Muscle of leg (tissue), 11 donors: ENCODE data around the gene SMAD4. TPM values are rescaled to one million over a fixed set of nuclear protein-coding genes. Genes with fewer than 3 reads are reported as not detected.

Experiments used
- DNase-seq: peaks from one replicate; pipeline ENCODE4 v3.0.0; 2013
- H3K27ac ChIP-seq: one replicate; pipeline ENCODE4 v1.5.1; 2013; ENCODE audit warnings: mild to moderate bottlenecking, low read length, control low read depth
- H3K27me3 ChIP-seq: one replicate; pipeline ENCODE4 v1.6.1; 2013; ENCODE audit warnings: low read length; ENCODE audit not compliant: control insufficient read depth, insufficient read depth
- H3K36me3 ChIP-seq: one replicate; pipeline ENCODE4 v1.6.1; 2013; ENCODE audit warnings: low read length; ENCODE audit not compliant: control insufficient read depth, insufficient read depth
- H3K4me1 ChIP-seq: one replicate; pipeline ENCODE4 v1.6.1; 2013; ENCODE audit warnings: low read length; ENCODE audit not compliant: control insufficient read depth, insufficient read depth
- H3K4me3 ChIP-seq: one replicate; pipeline ENCODE4 v1.5.1; 2013; ENCODE audit warnings: low read length, control low read depth
- H3K9me3 ChIP-seq: replicated peaks from 2 replicates; pipeline ENCODE4 v1.6.1; 2013; ENCODE audit warnings: low read depth, low read length; ENCODE audit not compliant: control insufficient read depth
- WGBS: methylation state at CpG from one replicate; pipeline ENCODE4 v1.1.5; 2013; ENCODE audit warnings: missing lambda C conversion rate; ENCODE audit not compliant: insufficient coverage; 5-methylcytosine and 5-hydroxymethylcytosine counted together
- polyA plus RNA-seq, 8 donors: library from polyadenylated mRNA; unstranded; fragments of 120-200 nt; gene quantifications; one replicate each; pipeline versions ENCODE4 v1.2.1 to v1.2.3, GENCODE V29; 2013; ENCODE audit warnings: inconsistent platforms in 1 of 8, low replicate concordance in 1 of 8; ENCODE audit not compliant: insufficient read length in 8 of 8, insufficient read depth in 1 of 8
- total RNA-seq: library from RNA; stranded (reverse); fragments of 120-200 nt; gene quantifications from one replicate; pipeline ENCODE4 v1.2.4, GENCODE V29; 2013

SMAD4 gene
- total and polyA plus RNA-seq, 9 donors, result 67.8 to 102 (median 78.6) TPM

DNA sequence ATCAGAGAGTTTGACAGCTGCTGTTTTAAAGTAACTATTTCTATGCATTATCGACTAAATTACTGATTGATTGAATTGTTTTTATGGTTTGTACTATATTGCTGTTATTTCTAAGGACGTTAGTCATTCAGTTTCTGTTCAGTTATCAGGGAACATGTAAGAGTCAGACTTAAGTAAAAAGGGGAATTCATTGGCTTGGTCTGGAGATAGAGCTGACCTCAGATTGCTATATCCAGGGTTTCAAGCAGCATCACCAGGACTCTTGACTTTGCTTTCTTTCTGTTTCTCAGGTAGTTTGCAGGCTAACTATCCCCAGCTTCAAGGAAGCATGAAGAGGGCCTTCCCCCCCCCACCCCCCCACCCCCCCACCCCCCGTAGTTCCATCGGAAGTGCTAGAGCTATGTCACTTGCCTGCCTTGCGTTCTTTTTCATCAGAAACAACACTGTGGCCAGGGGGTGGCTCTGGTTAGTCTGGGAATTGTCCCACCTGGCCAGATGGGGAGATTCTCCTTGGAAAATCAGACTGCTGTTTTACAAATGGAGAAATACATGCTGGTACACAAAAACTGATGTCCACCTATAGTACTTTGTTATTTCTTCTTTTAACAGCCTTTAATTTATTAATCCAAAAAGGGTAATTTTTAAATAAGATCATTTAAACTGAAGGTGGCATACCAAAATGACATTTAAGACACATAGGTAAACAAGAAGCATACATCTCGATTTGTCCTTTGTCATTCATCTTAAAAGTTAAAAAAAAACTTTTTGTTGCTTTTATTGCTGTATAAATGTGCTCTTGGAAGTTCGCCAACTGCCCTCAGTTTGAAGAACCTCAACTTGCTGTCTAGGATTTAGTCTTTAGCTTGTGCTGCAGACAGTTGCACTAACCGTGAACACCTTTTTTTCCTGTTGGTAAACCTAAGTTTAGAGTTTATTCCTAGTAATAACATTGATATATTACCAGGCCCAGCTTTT, 9.4 kb downstream of the SMAD4 start:
- H3K27ac ChIP-seq, result no peak overlapping the region
- no peaks in the 10 kb centered on the region for H3K27me3 ChIP-seq
- H3K9me3 ChIP-seq, result no peaks in the 10 kb centered on the region
- H3K4me3 ChIP-seq, result no peak overlapping the region
- DNase-seq, result no peak
- H3K36me3 ChIP-seq, result peaks cover 4% of the 10 kb centered on the region
- H3K4me1 ChIP-seq, result peaks cover 7% of the 10 kb centered on the region
- no CpG with 5 or more reads among the region's 8 CpGs for WGBS

DNA sequence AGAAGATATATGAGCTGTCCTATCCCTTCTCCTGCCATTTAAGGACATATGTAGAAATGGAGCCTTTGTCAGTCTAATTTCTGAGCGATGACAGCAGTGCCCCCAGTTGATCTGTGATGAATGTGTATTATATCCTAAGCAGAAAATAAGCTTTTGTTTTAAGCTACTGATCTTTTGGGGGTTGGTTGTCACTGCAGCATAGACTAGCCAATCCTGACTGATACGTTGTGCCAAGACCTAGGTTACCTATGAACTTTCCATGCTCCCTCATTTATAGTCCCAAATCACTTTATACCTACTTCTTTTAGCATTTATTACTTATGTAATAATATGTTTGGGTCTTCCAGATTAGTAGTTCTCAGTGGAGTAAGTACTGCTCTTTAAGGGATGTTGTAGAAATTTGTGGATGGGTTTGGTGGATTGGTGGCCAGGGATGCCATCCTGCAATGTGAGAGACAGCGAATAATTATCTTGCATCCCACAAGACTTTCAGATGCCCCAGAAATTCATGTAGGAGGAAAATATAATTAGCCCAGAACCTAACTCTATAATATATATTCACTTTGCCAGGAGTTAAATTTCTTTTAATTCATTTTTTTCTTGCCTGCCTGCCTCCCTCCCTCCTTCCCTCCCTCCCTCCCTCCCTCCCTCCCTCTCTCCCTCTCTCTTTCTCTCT, 11.8 kb downstream of the SMAD4 start:
- no peak overlapping the region for H3K4me3 ChIP-seq
- H3K9me3 ChIP-seq, result no peaks in the 10 kb centered on the region
- H3K4me1 ChIP-seq, result peaks cover 7% of the 10 kb centered on the region
- H3K36me3 ChIP-seq, result no peaks in the 10 kb centered on the region
- H3K27me3 ChIP-seq, result no peaks in the 10 kb centered on the region
- no CpG with 5 or more reads among the region's 3 CpGs for WGBS
- DNase-seq, result no peak
- no peak overlapping the region for H3K27ac ChIP-seq

DNA sequence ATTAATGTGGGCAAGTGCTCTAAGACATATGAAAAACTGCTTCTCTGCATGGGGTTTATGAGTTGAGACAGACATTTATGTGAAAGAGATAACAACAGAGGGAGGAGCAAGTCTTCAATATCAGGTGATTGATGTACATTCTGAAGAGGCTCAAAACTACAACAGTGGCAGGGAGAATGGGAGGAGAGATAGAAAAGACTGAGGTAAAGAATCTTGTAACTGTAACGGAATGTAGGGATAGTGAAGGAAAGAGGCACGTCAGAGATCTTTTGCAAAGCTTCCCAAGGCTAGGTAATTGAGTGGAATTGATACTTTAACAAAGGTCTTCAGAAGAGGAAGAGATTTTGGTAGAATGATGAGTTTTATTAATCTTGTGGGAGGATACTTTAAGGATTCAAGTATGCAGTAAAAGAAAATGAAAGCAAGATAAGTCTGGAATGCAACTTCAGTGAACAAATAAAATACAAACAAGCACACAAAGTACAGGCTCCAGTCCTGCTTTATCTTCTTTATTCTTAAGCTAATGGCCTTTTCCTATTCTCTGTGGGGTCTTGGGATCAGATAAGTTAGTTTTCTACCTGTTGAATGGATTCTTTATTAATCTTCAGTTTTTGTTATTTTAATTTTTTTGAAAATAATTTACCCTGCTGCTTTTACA, 15.0 kb downstream of the SMAD4 start:
- no peak for DNase-seq
- H3K4me1 ChIP-seq, result peaks cover 3% of the 10 kb centered on the region
- WGBS, result 37% methylated on average over 2 of the region's 2 CpGs
- H3K4me3 ChIP-seq, result no peak overlapping the region
- H3K36me3 ChIP-seq, result peaks cover 6% of the 10 kb centered on the region
- H3K27me3 ChIP-seq, result no peaks in the 10 kb centered on the region
- H3K9me3 ChIP-seq, result no peaks in the 10 kb centered on the region
- H3K27ac ChIP-seq, result no peak overlapping the region

DNA sequence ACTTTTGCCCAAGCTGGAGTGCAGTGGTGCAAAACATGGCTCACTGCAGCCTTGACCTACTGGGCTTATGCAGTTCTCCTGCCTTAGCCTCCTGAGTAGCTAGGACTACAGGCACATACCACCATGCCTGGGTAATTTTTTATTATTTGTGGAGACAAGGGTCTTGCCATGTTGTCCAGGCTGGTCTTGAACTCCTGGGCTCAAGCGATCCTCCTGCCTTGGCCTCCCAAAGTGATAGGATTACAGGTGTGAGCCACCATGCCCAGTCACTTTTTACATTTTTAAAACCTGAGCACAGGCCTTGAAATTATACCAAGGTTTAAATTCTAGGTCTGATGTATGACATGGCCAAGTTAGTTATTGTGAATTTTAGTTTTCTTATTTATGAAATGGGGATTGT, 18.2 kb downstream of the SMAD4 start:
- no CpG with 5 or more reads among the region's 1 CpG for WGBS
- peaks cover 6% of the 10 kb centered on the region for H3K36me3 ChIP-seq
- DNase-seq, result no peak
- no peaks in the 10 kb centered on the region for H3K9me3 ChIP-seq
- no peaks in the 10 kb centered on the region for H3K27me3 ChIP-seq
- H3K4me1 ChIP-seq, result no peaks in the 10 kb centered on the region
- H3K4me3 ChIP-seq, result no peak overlapping the region
- no peak overlapping the region for H3K27ac ChIP-seq

DNA sequence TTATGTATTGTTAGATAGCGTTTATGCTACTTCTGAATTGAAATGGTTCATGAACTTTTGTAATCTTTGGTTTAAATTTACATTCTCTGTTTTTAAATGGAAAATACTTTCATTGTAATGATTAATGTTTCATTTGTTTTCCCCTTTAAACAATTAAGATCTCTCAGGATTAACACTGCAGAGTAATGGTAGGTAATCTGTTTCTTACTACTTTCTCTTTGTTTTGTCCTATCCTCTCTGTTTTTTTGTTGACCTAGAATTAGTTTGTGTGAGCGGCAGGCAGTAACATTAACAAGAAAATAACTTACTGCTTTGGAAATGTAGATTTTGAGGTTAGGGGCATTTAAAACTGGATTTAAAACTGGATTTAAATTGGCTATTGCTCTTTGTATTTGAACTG, 19.1 kb downstream of the SMAD4 start:
- Histone ChIP-seq H3K27ac (no peak overlapping the region), H3K27me3 (no peaks in the 10 kb centered on the region), H3K4me1 (no peaks in the 10 kb centered on the region), H3K4me3 (no peak overlapping the region), H3K9me3 (no peaks in the 10 kb centered on the region), H3K36me3 (peaks cover 6% of the 10 kb centered on the region)
- DNase-seq, result no peak
- no CpG with 5 or more reads among the region's 2 CpGs for WGBS

GRCh38 chr18:51051105-51051712, 21.2 kb downstream of the SMAD4 start:
- DNase-seq, result peak; percentile 64
- H3K9me3 ChIP-seq, result no peaks in the 10 kb centered on the region
- H3K27me3 ChIP-seq, result no peaks in the 10 kb centered on the region
- peaks cover 9% of the 10 kb centered on the region for H3K36me3 ChIP-seq
- no CpG with 5 or more reads among the region's 2 CpGs for whole genome bisulfite sequencing
- H3K27ac ChIP-seq, result no peak overlapping the region
- H3K4me1 ChIP-seq, result no peaks in the 10 kb centered on the region
- no peak overlapping the region for H3K4me3 ChIP-seq

GRCh38 chr18:51053814-51054213, 23.8 kb downstream of the SMAD4 start:
- H3K9me3 ChIP-seq, result no peaks in the 10 kb centered on the region
- no peak overlapping the region for H3K27ac ChIP-seq
- DNase-seq, result no peak
- no peak overlapping the region for H3K4me3 ChIP-seq
- no peaks in the 10 kb centered on the region for H3K4me1 ChIP-seq
- H3K36me3 ChIP-seq, result peaks cover 8% of the 10 kb centered on the region
- H3K27me3 ChIP-seq, result no peaks in the 10 kb centered on the region

- Histone ChIP-seq H3K27me3 (no peaks in the 10 kb centered on the region), H3K4me3 (no peak overlapping the region), H3K36me3 (peaks cover 8% of the 10 kb centered on the region), H3K27ac (no peak overlapping the region), H3K9me3 (no peaks in the 10 kb centered on the region), H3K4me1 (no peaks in the 10 kb centered on the region)
- DNase-seq, result no peak
- WGBS, result no CpG with 5 or more reads among the region's 3 CpGs
Measured at GRCh38 chr18:51054764-51055163, 24.8 kb downstream of the SMAD4 start.

DNA sequence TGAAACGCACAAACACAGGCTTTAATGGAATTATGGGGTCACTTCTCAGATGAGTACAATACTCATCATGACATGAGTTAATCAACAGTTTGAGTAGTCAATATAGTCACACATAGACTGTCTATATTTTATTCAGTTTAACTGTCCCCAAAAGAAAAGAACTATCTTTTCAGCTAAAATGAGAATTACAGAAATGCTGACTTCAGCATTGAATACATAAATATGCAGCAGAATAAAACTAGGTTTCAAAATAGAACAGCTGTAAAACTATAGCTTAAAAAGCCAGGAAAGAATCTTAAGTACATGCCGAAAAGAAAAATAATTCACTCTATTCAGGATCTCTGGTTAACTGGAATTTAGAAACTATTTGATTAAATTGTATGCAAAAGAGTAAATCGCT, 30.0 kb downstream of the SMAD4 start:
- H3K9me3 ChIP-seq, result no peaks in the 10 kb centered on the region
- H3K4me3 ChIP-seq, result no peak overlapping the region
- no peak for DNase-seq
- H3K36me3 ChIP-seq, result peaks cover 16% of the 10 kb centered on the region
- H3K4me1 ChIP-seq, result no peaks in the 10 kb centered on the region
- no peak overlapping the region for H3K27ac ChIP-seq
- WGBS, result no CpG with 5 or more reads among the region's 3 CpGs
- no peaks in the 10 kb centered on the region for H3K27me3 ChIP-seq

- no peak for DNase-seq
- Histone ChIP-seq H3K36me3 (peaks cover 21% of the 10 kb centered on the region), H3K27me3 (no peaks in the 10 kb centered on the region), H3K4me3 (no peak overlapping the region), H3K4me1 (no peaks in the 10 kb centered on the region), H3K27ac (no peak overlapping the region), H3K9me3 (no peaks in the 10 kb centered on the region)
Measured at GRCh38 chr18:51064256-51064655, 34.2 kb downstream of the SMAD4 start.
